HG03558 (cell line): Measurements from ENCODE around the gene NHSL2.

ENCODE experiments used
- ATAC-seq: cut with Tn5 transposase; IDR thresholded peaks from one replicate; pipeline ENCODE4 v1.9.1; 2021; ENCODE audit warnings: moderate number of reproducible peaks; ENCODE audit not compliant: unreplicated experiment; ENCODE audit errors: extremely low read depth

The NHSL2 gene

DNA sequence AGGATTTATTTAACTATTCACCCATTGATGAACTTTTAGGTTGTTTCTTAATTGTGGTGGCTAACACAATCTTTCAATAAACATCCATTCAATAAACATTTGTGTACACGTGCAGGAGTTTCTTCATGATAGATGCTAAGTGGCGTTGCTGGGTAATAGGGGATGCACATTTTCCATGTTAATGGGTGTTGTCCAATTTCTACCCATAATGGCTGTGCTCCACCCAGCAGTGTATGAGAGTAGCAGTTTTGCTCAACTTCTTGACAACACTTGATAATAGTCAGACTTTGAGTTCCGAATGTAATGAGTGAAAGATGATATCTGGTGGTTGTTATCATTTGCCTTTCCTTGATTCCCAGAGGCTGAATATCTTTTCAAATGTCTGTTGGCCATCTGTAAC is 104.7 kb downstream of the NHSL2 start:
- ATAC-seq = no peak

GRCh38 chrX:72016881-72017783 is 106.5 kb downstream of the NHSL2 start:
- ATAC-seq = no peak

- ATAC-seq = no peak
Observed at GRCh38 chrX:72018277-72019112, 107.8 kb downstream of the NHSL2 start.

DNA sequence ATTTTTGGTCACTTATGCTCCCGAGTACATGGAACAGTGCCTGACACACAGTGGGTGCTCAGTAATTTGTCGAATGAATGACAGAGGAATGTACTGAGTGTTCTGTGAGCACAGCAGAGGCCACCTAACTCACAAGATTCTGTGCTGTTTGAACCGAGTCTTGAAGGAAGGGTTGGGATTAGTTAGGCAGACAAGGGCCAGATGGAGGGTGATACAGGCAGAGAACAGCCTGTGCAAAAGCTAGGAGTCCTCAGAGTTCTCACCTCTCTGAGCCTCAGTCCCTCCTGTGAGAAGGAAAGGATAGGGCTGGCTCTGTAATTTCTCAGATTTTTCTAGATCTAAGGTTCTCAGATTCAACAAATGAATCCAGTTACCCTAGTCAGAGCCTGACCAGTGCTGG is 108.8 kb downstream of the NHSL2 start:
- ATAC-seq = no peak

- no peak for ATAC-seq
Observed at GRCh38 chrX:72020204-72020603, 109.6 kb downstream of the NHSL2 start.

DNA sequence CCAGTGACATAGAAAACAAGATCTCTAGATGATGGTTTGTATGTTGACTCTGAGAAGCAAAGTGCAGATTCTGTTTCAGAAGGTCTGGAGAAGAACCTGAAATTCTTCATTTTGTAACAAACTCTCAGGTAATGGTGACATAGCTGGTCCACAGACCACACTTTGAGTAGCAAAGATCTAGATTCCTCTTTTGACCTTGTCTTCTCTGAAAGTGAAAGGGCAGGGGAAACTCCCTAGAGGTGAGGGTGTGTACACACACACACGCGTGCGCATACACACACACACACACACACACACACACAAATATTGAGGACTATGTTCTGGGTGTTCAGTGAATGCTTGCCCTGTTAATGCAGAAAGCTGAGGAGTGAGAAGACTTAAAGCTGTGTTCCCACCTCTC is 110.1 kb downstream of the NHSL2 start:
- no peak for ATAC-seq

- no peak for ATAC-seq
Observed at GRCh38 chrX:72021975-72022374, 111.3 kb downstream of the NHSL2 start.

DNA sequence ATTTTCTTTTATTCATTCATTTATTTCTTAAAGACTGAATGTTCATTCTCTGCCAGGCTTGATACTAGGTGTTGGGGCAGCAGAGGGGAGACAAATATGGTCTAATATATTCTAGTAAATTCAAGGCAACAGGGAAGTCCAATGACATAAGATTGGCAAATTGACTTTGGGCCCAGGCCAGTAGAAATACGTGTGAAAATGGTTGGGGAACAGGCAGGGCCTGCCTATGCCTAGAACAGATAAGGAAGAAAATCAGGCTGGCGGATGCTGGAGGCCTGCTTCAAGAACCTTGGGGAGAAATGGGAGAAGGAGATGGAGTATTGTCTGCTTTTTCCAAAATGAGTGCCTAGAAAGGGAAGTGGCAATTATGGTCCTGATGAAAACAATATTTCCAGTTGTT is 112.4 kb downstream of the NHSL2 start:
- ATAC-seq = no peak

GRCh38 chrX:72025236-72025770 is 114.7 kb downstream of the NHSL2 start:
- ATAC-seq = no peak

DNA sequence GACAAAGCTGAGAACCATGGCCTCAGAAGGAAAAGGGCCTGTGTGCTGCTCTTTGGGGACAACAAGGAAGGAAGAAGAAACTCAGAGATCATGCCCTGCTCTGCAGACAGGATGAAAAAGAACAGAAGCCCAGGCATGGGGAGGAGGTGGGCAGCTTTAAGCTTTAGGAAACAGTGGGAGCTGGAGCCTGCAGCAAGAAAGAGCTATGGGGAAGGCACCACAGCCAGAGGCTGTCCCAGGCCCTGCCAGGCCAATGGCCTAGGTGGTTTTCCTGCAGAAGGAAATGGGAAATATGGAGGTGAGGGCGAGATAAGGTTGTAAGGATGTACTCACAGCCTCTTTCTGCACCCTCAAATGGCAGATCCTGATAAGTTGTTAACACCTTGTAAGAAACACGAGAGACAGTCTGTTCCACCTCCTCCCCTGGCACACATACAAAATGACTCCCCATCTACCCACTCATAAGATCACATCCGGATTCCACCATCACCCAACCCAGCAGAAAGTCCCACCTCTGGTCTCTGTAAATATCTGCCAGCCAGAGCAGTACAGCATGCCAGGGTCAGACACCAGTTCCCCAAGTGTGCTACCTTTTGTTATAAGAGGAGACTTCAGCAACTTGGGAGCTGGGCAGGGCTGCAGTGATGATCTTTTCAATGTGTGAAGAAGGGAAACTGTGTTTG is 115.8 kb downstream of the NHSL2 start:
- no peak for ATAC-seq

- ATAC-seq = no peak
Observed at GRCh38 chrX:72027024-72027913, 116.6 kb downstream of the NHSL2 start.

- no peak for ATAC-seq
Observed at GRCh38 chrX:72027914-72028307, 117.3 kb downstream of the NHSL2 start.

DNA sequence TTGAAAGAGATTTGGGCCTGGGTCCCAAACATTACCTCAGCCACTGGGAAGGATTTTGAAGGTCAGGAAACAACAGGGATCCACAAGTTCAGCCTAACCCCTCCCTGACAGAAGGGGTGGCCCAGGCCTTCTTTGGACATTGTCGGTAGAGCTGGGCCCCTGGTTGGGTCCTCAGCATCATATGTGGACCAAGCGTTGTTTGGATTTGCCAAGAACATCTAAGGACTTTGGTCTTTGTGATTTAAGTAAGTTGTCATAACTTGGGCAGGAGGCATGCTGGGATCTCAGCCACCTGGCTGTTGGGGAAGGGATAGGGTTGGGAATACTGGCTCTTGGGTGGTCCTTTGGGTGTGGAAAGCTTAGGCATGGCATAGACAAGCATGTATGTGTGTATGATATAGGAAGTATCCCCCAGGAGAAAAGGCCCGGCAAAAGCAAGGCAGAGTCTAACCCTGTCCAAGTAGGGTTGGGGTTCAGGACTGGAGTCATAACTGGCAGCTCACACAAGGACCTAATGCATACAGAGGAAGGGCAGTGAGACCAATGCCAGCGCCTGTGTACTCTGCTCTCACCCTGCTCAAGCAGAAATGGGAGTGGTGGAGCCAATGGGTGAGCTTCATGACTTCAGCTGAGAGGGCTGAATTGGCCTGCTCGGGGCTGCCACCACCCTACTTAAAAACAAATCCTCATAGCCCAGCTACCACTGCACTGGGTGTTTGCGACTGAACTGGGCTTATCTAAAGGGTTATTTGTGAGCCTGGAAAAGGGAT is 118.2 kb downstream of the NHSL2 start:
- ATAC-seq = no peak

GRCh38 chrX:72029483-72030411 is 119.1 kb downstream of the NHSL2 start:
- ATAC-seq = no peak

GRCh38 chrX:72030431-72030830 is 119.8 kb downstream of the NHSL2 start:
- no peak for ATAC-seq

DNA sequence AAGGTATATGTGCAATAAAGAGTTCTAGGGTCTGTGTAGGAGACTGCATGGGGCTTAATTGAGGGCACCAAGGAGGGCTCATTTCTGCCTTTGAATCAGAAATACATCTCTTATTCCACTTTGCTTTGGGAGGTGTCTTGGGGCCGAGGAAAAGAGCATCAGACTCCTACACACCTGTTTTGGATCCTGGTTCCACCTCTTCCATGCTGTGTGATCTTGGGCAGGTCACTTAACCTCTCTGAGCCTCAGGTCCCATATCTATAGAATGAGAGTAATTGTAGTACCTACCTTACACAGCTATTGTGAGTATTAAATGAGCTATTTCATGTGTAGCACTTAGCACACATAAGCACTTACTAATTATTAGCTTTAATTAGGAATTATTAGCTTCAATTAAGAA is 120.5 kb downstream of the NHSL2 start:
- no peak for ATAC-seq

GRCh38 chrX:72031634-72032033 is 121.0 kb downstream of the NHSL2 start:
- no peak for ATAC-seq

GRCh38 chrX:72037601-72038000 is 127.0 kb downstream of the NHSL2 start:
- no peak for ATAC-seq
